ENCODE results near the gene ASGR1.

The ASGR1 gene

DNA sequence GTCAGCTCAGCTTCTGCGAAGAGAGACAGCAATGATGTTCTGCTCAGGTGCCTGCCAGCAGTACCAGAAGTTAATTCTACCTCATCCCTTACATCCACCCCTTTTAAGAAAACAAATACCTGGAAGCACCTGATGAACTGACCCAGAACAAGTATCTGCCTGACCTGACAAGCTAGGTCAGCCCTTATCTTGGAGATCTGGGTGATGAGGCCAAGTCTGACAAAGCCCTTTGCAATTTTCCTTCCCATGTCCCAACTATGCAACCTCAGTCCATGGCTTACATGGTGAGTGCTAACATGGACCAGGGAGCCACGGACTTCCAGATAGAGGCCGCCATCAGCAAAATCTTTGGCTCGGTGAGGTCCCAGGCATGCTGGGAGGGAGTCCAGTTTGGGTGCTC lies 44.2 kb upstream of the ASGR1 start:
- H3K27ac ChIP-seq: peak overlapping the region; percentile 98
- TF ChIP-seq, protein P1, sequence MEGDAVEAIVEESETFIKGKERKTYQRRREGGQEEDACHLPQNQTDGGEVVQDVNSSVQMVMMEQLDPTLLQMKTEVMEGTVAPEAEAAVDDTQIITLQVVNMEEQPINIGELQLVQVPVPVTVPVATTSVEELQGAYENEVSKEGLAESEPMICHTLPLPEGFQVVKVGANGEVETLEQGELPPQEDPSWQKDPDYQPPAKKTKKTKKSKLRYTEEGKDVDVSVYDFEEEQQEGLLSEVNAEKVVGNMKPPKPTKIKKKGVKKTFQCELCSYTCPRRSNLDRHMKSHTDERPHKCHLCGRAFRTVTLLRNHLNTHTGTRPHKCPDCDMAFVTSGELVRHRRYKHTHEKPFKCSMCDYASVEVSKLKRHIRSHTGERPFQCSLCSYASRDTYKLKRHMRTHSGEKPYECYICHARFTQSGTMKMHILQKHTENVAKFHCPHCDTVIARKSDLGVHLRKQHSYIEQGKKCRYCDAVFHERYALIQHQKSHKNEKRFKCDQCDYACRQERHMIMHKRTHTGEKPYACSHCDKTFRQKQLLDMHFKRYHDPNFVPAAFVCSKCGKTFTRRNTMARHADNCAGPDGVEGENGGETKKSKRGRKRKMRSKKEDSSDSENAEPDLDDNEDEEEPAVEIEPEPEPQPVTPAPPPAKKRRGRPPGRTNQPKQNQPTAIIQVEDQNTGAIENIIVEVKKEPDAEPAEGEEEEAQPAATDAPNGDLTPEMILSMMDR (IDR thresholded peaks at IDR 0.05): no peak
- no peak for TF ChIP-seq ZFX (IDR thresholded peaks at IDR 0.05; ENCODE audit: borderline replicate concordance)

DNA sequence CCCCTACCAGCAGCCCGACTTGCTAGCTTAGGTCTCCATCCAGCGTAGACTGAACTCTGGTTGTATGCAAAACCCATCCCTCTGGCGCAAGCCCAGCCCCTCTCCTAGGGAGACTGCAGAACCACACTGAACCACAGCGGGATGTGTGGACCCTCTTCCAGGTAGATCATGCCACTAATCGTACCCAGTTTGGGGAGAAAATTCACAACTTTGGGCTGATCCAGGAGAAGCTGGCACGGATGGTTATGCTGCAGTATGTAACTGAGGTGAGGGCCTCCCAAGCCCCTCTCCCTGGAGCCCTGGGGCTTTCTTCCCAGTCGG lies 43.8 kb upstream of the ASGR1 start:
- H3K27ac ChIP-seq: peak overlapping the region; percentile 98
- TF ChIP-seq ZFX (IDR thresholded peaks at IDR 0.05; ENCODE audit: borderline replicate concordance): no peak
- TF ChIP-seq, protein P1 (IDR thresholded peaks at IDR 0.05): no peak

DNA sequence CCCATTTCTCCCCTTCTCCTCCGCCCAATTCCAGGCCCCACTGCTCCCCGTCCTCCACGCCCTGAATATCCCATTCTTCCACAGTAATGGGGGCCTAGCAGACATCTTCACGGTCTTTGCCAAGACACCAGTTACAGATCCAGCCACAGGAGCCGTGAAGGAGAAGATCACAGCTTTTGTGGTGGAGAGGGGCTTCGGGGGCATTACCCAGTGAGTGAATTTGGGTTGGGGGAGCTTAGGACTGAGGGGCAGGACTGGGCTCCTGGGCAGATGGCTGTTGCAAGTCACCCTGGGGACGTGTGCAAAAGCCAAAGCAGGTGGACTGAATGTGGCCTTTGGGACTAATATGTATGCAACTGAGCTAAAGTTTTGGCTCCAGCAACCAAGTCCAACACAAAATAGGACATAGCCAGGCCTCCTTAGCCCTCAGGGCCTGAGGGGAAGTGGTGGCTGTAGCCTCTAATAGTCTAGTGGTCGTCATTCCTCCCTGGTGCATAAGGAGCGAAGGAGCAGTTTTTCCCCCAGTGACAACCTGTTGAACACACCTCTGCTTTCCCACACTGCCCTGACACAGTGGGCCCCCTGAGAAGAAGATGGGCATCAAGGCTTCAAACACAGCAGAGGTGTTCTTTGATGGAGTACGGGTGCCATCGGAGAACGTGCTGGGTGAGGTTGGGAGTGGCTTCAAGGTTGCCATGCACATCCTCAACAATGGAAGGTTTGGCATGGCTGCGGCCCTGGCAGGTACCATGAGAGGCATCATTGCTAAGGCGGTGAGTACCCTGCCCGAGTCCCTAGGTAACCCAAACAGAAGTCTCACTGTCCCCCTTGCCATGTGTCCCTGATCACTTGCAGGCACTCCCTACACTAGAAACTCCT lies 43.2 kb upstream of the ASGR1 start:
- TF ChIP-seq, protein P1 (IDR thresholded peaks at IDR 0.05): no peak
- no peak for TF ChIP-seq ZFX (IDR thresholded peaks at IDR 0.05; ENCODE audit: borderline replicate concordance)
- peak overlapping the region; percentile 98 for H3K27ac ChIP-seq

DNA sequence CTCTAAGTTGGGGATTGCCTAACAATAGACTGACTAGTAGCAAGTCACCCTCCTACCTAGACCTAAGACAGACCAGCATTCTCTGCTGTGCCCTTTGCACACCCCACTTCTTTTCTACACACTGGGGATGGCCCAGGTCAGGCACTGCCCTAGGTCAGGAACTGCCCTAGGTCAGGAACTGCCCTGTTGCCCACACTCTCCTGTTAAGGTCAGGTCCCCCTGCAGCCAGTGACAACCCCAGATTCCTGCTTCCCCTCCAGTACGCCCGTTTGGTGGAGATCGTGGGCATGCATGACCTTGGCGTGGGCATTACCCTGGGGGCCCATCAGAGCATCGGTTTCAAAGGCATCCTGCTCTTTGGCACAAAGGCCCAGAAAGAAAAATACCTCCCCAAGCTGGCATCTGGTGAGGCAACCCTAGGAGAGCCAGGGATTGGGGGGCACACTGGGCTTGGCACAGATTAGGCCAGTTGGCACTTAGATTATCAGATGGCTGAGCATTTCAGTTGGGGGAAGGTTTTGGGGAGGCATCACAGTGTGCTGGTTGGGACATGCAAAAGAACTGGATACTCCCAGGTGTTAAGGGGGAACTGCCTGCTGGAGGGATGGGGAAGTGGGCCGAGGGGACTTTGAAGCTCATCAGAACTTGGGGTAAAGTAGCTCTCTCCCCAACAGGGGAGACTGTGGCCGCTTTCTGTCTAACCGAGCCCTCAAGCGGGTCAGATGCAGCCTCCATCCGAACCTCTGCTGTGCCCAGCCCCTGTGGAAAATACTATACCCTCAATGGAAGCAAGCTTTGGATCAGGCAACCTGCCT lies 42.3 kb upstream of the ASGR1 start:
- TF ChIP-seq ZFX (IDR thresholded peaks at IDR 0.05; ENCODE audit: borderline replicate concordance): no peak
- TF ChIP-seq, protein P1 (IDR thresholded peaks at IDR 0.05): no peak

DNA sequence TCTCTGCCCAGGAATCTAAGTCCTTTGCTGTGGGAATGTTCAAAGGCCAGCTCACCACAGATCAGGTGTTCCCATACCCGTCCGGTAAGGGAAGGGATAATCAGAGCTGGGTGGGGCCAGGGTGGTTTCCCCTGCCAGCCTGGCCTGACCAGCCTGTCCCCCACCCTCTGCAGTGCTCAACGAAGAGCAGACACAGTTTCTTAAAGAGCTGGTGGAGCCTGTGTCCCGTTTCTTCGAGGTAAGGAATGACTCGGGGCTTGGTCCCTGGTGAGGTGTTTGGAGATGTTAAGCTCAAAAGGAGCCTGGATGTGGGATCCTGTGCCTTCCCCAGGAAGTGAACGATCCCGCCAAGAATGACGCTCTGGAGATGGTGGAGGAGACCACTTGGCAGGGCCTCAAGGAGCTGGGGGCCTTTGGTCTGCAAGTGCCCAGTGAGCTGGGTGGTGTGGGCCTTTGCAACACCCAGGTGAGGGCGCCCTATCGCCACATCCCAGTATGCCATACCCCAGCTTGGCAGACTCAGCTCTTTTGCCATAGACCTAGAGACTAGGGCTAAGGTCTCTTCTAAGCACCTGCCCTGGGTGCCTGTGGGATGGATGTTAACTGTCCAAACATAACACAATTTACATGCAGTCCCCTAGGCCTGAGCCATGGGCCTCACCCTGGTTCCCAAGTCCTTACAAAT lies 41.6 kb upstream of the ASGR1 start:
- H3K27ac ChIP-seq: peak overlapping the region; percentile 98
- TF ChIP-seq, protein P1 (IDR thresholded peaks at IDR 0.05): peak; percentile 72
- no peak for TF ChIP-seq ZFX (IDR thresholded peaks at IDR 0.05; ENCODE audit: borderline replicate concordance)

More for the DNA sequence above, 42.3 kb upstream of the ASGR1 start:
- peak overlapping the region; percentile 98 for H3K27ac ChIP-seq

DNA sequence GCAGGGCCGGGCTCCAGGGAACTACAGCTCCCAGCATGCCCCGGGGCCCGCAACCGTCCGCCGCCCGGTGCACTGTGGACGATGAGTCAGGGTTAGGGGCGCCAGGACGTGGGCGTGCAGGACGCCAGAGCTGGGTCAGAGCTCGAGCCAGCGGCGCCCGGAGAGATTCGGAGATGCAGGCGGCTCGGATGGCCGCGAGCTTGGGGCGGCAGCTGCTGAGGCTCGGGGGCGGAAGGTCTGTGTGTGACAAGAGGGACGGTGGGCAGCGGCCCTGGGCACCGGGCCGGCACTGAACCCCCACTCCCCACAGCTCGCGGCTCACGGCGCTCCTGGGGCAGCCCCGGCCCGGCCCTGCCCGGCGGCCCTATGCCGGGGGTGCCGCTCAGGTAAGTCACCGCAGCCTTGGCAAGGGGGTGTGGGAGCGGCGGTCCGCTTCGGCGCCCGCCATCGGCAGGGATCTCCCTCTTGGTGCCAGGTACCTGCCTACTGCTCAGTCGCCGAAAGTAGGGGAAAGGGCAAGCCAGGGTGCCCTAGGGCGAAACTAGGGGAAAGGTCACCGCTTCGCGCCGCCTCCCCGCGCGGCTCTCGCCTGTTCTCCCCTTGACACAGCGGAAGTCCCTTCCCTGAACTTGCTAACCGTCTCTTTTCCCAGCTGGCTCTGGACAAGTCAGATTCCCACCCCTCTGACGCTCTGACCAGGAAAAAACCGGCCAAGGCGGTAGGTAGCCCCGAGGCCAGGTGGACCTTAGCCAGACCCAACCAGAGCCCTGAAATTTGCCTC lies 40.8 kb upstream of the ASGR1 start, which contains the start of the genes ACADVL and DLG4:
TSS of gene ACADVL (plus strand) at position 127 of the 781 bp plus-strand sequence. CDS start at position 174, 47 bp downstream.
TSS of gene DLG4 (minus strand) at position 25 of the 781 bp plus-strand sequence.
- TF ChIP-seq ZFX (IDR thresholded peaks at IDR 0.05; ENCODE audit: borderline replicate concordance): no peak
- TF ChIP-seq, protein P1 (IDR thresholded peaks at IDR 0.05): no peak
- H3K27ac ChIP-seq: peak within 1 kb of the TSS; percentile 98

Data from 22Rv1 (cell line).